ENCODE measurements around the gene SLC25A28. TPM values are rescaled to one million over a fixed set of nuclear protein-coding genes. Genes with fewer than 3 reads are reported as not detected.

Gene SLC25A28
- total and polyA plus RNA-seq, 4 donors: 31.1 to 86.9 (median 47.6) TPM

- Histone ChIP-seq H3K36me3 (ENCODE audit: control insufficient read depth in 4 of 4, insufficient read depth in 4 of 4, low read length in 4 of 4) (no peaks in the 10 kb centered on the region), H3K9me3 (ENCODE audit: control insufficient read depth in 4 of 4, insufficient read depth in 3 of 4, low read length in 3 of 4) (peaks cover 0 to 3% (median 0%) of the 10 kb centered on the region in 4 donors), H3K9ac (ENCODE audit: insufficient read depth in 1 of 2, low read length in 2 of 2) (no peak overlapping the region), H3K27me3 (ENCODE audit: control insufficient read depth in 3 of 3, insufficient read depth in 3 of 3, low read length in 2 of 3) (no peaks in the 10 kb centered on the region), H3K4me1 (ENCODE audit: control insufficient read depth in 5 of 5, insufficient read depth in 5 of 5, low read length in 5 of 5) (peaks cover 0 to 6% (median 0%) of the 10 kb centered on the region in 5 donors), H3K27ac (ENCODE audit: low read depth in 1 of 2, low read length in 1 of 2) (no peak overlapping the region), H3K4me3 (no peak overlapping the region)
- no peak for DNase-seq
- ATAC-seq (ENCODE audit: insufficient read depth, low FRiP score): no peak
- WGBS, 2 donors: 45 to 78% methylated on average over 9 of the region's 9 CpGs
- no peak for TF ChIP-seq CTCF (IDR thresholded peaks at IDR 0.05; ENCODE audit: control extremely low read depth, extremely low read depth)
Measured at GRCh38 chr10:99654390-99655175, 34.3 kb upstream of the SLC25A28 start.

GRCh38 chr10:99652800-99653390, 32.7 kb upstream of the SLC25A28 start:
- H3K4me1 ChIP-seq (ENCODE audit: control insufficient read depth in 5 of 5, insufficient read depth in 5 of 5, low read length in 5 of 5): no peaks in the 10 kb centered on the region
- no peak for TF ChIP-seq CTCF (IDR thresholded peaks at IDR 0.05; ENCODE audit: control extremely low read depth, extremely low read depth)
- H3K9me3 ChIP-seq (ENCODE audit: control insufficient read depth in 4 of 4, insufficient read depth in 3 of 4, low read length in 3 of 4): peaks cover 0 to 3% (median 0%) of the 10 kb centered on the region in 4 donors
- no peaks in the 10 kb centered on the region for H3K36me3 ChIP-seq (ENCODE audit: control insufficient read depth in 4 of 4, insufficient read depth in 4 of 4, low read length in 4 of 4)
- no peak overlapping the region for H3K4me3 ChIP-seq
- H3K27me3 ChIP-seq (ENCODE audit: control insufficient read depth in 3 of 3, insufficient read depth in 3 of 3, low read length in 2 of 3): no peaks in the 10 kb centered on the region
- 90 to 94% methylated on average over 4 of the region's 4 CpGs for WGBS, 2 donors
- DNase-seq: no peak
- no peak overlapping the region for H3K9ac ChIP-seq (ENCODE audit: insufficient read depth in 1 of 2, low read length in 2 of 2)
- H3K27ac ChIP-seq (ENCODE audit: low read depth in 1 of 2, low read length in 1 of 2): no peak overlapping the region
- ATAC-seq (ENCODE audit: insufficient read depth, low FRiP score): no peak

GRCh38 chr10:99648717-99649116, 28.5 kb upstream of the SLC25A28 start:
- peaks cover 0 to 3% (median 0%) of the 10 kb centered on the region in 4 donors for H3K9me3 ChIP-seq (ENCODE audit: control insufficient read depth in 4 of 4, insufficient read depth in 3 of 4, low read length in 3 of 4)
- no peak for ATAC-seq (ENCODE audit: insufficient read depth, low FRiP score)
- WGBS, 2 donors: 0 to 37% methylated on average over 1 of the region's 1 CpG

More at GRCh38 chr10:99648717-99649116, 28.5 kb upstream of the SLC25A28 start:
- Histone ChIP-seq H3K27ac (ENCODE audit: low read depth in 1 of 2, low read length in 1 of 2) (no peak overlapping the region), H3K36me3 (ENCODE audit: control insufficient read depth in 4 of 4, insufficient read depth in 4 of 4, low read length in 4 of 4) (no peaks in the 10 kb centered on the region), H3K4me1 (ENCODE audit: control insufficient read depth in 5 of 5, insufficient read depth in 5 of 5, low read length in 5 of 5) (no peaks in the 10 kb centered on the region), H3K27me3 (ENCODE audit: control insufficient read depth in 3 of 3, insufficient read depth in 3 of 3, low read length in 2 of 3) (no peaks in the 10 kb centered on the region), H3K9ac (ENCODE audit: insufficient read depth in 1 of 2, low read length in 2 of 2) (no peak overlapping the region), H3K4me3 (no peak overlapping the region)
- no peak for TF ChIP-seq CTCF (IDR thresholded peaks at IDR 0.05; ENCODE audit: control extremely low read depth, extremely low read depth)
- no peak for DNase-seq

Data from lung (tissue), 12 donors.